Stimulated activated CD4-positive, alpha-beta T cell treated with anti-CD3 and anti-CD28 coated beads, Interleukin-2, amount 100 ng/mL, for 4 hours (primary cell): ENCODE data around the gene PKIG.

Source experiments
- DNase-seq: peaks from one replicate; pipeline ENCODE4 v3.0.0-alpha.2; 2020; ENCODE audit warnings: low read depth

PKIG gene

GRCh38 chr20:44596876-44597275 is 14.5 kb downstream of the PKIG start:
- no peak for DNase-seq

- DNase-seq = no peak
Measured at GRCh38 chr20:44597516-44597915, 15.1 kb downstream of the PKIG start.

GRCh38 chr20:44597930-44598329 is 15.6 kb downstream of the PKIG start:
- no peak for DNase-seq

GRCh38 chr20:44598423-44599305 is 16.3 kb downstream of the PKIG start:
- DNase-seq = no peak

- DNase-seq = no peak
Measured at GRCh38 chr20:44599715-44600114, 17.3 kb downstream of the PKIG start.

GRCh38 chr20:44600301-44600700 is 17.9 kb downstream of the PKIG start:
- DNase-seq = no peak

GRCh38 chr20:44600758-44601201 is 18.4 kb downstream of the PKIG start:
- no peak for DNase-seq

GRCh38 chr20:44601236-44601671 is 18.9 kb downstream of the PKIG start:
- no peak for DNase-seq

GRCh38 chr20:44601801-44602204 is 19.4 kb downstream of the PKIG start:
- DNase-seq = no peak

- no peak for DNase-seq
Measured at GRCh38 chr20:44603327-44603726, 20.9 kb downstream of the PKIG start.

GRCh38 chr20:44606725-44607441 is 24.5 kb downstream of the PKIG start:
- DNase-seq = no peak

GRCh38 chr20:44609006-44609515 is 26.7 kb downstream of the PKIG start:
- DNase-seq = no peak

GRCh38 chr20:44609516-44610312 is 27.3 kb downstream of the PKIG start:
- peak; percentile 70 for DNase-seq

GRCh38 chr20:44610313-44610962 is 28.1 kb downstream of the PKIG start:
- no peak for DNase-seq

GRCh38 chr20:44613575-44613974 is 31.2 kb downstream of the PKIG start:
- DNase-seq = no peak

GRCh38 chr20:44614525-44614924 is 32.1 kb downstream of the PKIG start:
- no peak for DNase-seq

GRCh38 chr20:44615169-44615791 is 32.9 kb downstream of the PKIG start:
- DNase-seq = no peak

GRCh38 chr20:44615876-44616603 is 33.7 kb downstream of the PKIG start:
- no peak for DNase-seq

GRCh38 chr20:44616604-44616964 is 34.2 kb downstream of the PKIG start:
- DNase-seq = no peak

- peak; percentile 16 for DNase-seq
Measured at GRCh38 chr20:44618318-44618731, 35.9 kb downstream of the PKIG start.
